Upper lobe of right lung (tissue), 1 donor: Measurements from ENCODE around the gene GINS2. TPM values are rescaled to one million over a fixed set of nuclear protein-coding genes. Genes with fewer than 3 reads are reported as not detected.

Experiments
- ATAC-seq: fragments of 200-7000 bp; cut with Tn5 transposase; one replicate; pipeline ENCODE4 v1.9.1; 2020; ENCODE audit warnings: mild to moderate bottlenecking, moderate library complexity
- DNase-seq: peaks from one replicate; pipeline ENCODE4 v3.0.0-alpha.2; 2020
- H3K27ac ChIP-seq: fragments of 200-600 bp; one replicate; pipeline ENCODE4 v1.8.0; 2022
- H3K27me3 ChIP-seq: fragments of 200-600 bp; one replicate; pipeline ENCODE4 v1.8.0; 2022; ENCODE audit warnings: mild to moderate bottlenecking
- H3K36me3 ChIP-seq: fragments of 200-600 bp; one replicate; pipeline ENCODE4 v1.8.0; 2022
- H3K4me1 ChIP-seq: fragments of 200-600 bp; one replicate; pipeline ENCODE4 v1.8.0; 2022
- H3K4me3 ChIP-seq: fragments of 200-600 bp; one replicate; pipeline ENCODE4 v1.8.0; 2022; ENCODE audit warnings: mild to moderate bottlenecking
- H3K9me3 ChIP-seq: fragments of 200-600 bp; one replicate; pipeline ENCODE4 v1.8.0; 2022
- intact Hi-C: fragments of 100-400 bp; cut with DNase I; formaldehyde crosslinking; loops from one replicate; pipeline ENCODE4 v1.11.0; 2022
- total RNA-seq: library from RNA; stranded (reverse); fragmentation: NEBNext Ultra II Directional; extraction: Animal tissue kit (Norgen Biotek cat#: 25700); gene quantifications from one replicate; pipeline ENCODE4 v1.2.1, GENCODE V29; 2021
- TF ChIP-seq, protein P1 (sequence below): fragments of 200-600 bp; IDR thresholded peaks from one replicate; pipeline ENCODE4 v1.8.0; 2022; ENCODE audit warnings: antibody characterized with exemption
- donor health status: DM: no; HTN: yes; CAD: no; lungs with severe emphysema.

Gene GINS2
- total RNA-seq, 1 donor from 2014 or later: 0.46 TPM

DNA sequence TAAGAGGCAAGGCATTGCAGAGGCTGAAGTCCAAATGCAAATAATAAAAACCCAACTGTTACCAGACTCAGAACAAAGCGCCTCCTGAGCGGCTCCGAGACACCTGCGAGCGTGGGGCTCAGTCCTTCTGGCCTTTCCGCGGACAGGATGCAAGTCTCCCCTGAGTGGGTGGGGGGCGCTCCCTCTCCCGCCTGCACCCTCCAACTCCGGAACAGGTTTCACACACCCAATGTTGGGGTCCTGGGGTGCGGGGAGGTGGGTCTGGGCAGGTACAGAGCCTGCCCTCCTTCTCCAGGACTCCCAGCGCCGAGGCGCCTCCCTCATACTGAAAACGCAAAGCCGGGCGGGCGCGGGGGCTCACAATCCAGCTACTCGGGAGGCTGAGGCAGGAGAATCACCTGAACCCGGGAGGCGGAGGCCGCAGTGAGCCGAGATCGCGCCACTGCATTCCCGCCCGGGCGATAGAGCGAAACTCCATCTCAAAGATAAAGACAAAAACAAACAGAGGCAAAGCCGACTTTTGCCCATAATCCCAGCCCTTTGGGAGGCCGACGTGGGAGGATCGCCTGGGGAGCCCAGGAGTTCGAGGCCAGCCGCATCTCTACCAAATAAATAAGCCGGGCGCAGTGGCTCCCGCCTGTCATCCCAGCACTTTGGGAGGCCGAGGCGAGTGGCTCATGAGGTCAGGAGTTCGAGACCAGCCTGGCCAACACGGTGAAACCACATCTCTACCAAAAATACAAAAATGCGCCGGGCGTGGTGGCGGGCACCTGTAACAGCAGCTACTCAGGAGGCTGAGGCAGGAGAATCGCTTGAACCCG is 893 bp downstream of the GINS2 start:
- DNase-seq: no peak
- TF ChIP-seq, protein P1, sequence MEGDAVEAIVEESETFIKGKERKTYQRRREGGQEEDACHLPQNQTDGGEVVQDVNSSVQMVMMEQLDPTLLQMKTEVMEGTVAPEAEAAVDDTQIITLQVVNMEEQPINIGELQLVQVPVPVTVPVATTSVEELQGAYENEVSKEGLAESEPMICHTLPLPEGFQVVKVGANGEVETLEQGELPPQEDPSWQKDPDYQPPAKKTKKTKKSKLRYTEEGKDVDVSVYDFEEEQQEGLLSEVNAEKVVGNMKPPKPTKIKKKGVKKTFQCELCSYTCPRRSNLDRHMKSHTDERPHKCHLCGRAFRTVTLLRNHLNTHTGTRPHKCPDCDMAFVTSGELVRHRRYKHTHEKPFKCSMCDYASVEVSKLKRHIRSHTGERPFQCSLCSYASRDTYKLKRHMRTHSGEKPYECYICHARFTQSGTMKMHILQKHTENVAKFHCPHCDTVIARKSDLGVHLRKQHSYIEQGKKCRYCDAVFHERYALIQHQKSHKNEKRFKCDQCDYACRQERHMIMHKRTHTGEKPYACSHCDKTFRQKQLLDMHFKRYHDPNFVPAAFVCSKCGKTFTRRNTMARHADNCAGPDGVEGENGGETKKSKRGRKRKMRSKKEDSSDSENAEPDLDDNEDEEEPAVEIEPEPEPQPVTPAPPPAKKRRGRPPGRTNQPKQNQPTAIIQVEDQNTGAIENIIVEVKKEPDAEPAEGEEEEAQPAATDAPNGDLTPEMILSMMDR: no peak
- intact Hi-C loops: no loop called here
- no peak overlapping the region for H3K27ac ChIP-seq
- no peaks in the 10 kb centered on the region for H3K27me3 ChIP-seq
- H3K36me3 ChIP-seq: no peaks in the 10 kb centered on the region
- no peak for ATAC-seq
- no peaks in the 10 kb centered on the region for H3K9me3 ChIP-seq
- peaks cover 11% of the 10 kb centered on the region for H3K4me1 ChIP-seq
- peak overlapping the region; percentile 59 for H3K4me3 ChIP-seq

DNA sequence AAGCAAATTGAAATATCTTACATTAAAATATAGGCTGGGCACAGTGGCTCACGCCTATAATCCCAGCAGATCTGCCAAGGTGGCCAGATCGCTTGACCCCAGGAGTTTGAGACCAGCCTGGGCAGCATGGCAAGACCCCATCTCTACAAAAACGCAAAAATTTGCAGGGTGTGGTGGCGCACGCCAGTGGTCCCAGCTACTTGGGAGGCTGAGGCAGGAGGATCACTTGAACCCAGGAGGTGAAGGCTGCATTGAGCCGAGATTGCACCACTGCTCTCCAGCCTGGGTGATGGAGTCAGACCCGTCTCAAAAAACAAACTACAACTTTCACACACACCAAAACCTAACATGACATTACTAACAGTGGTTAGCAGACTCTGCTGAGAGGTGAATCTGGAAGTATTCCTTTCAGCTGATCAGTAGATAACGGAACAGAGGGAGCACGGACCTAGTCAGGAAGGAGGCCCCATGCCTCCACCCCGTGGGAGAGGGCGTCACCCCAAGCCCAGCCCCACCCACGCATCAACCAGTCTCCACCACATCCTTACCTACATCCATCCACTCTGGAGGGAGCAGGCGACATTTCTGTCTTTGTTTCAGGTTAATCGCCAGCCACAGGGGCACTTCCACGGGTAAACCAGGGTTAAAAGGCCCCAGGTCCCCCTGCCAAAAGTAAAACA is 1.7 kb downstream of the GINS2 start:
- TF ChIP-seq, protein P1: no peak
- no peak for ATAC-seq
- intact Hi-C loops: no loop called here
- Histone ChIP-seq H3K27ac (no peak overlapping the region), H3K4me3 (no peak overlapping the region), H3K4me1 (peaks cover 11% of the 10 kb centered on the region), H3K9me3 (no peaks in the 10 kb centered on the region), H3K36me3 (no peaks in the 10 kb centered on the region), H3K27me3 (no peaks in the 10 kb centered on the region)
- no peak for DNase-seq

DNA sequence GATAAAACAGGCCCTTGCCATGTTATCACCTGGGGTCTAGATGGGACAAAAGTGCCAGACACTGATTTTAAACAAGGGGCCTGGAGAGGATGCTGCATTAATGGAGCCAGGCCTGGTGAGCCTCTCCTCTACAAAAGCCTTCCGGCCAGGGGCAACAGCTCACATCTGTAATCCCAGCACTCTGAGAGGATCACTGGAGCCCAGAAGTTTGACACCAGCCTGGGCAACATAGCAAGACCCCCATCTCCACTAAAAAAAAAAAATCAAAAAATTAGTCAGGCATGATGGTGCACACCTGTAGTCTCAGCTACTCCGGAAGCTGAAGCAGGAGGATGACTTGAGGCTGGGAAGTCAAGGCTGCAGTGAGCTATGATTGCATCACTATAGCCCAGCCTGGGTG is 3.5 kb downstream of the GINS2 start:
- Histone ChIP-seq H3K4me3 (no peak overlapping the region), H3K27ac (no peak overlapping the region), H3K9me3 (no peaks in the 10 kb centered on the region), H3K4me1 (peaks cover 11% of the 10 kb centered on the region), H3K27me3 (no peaks in the 10 kb centered on the region), H3K36me3 (no peaks in the 10 kb centered on the region)
- no peak for ATAC-seq
- intact Hi-C loops: no loop called here
- TF ChIP-seq, protein P1: no peak
- no peak for DNase-seq

DNA sequence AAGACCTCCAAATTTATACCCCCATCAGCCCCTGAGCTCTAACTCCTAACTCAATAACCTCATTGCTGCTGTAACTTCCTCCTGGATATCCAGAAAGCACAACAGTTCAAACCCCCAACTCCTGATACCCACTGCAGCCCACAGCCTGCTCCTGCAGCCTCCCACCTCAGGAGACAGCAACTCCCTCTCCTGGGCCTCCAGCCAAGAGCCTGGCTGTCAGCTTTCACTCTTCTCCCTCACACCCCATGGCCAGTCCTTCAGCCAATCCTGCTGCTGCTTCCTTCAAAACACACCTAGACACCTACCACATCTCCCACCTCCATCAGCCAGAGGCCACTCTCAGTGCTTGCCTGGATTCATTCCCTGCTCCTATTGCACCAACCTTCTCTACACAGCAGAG is 5.4 kb downstream of the GINS2 start:
- Histone ChIP-seq H3K4me3 (no peak overlapping the region), H3K4me1 (peaks cover 4% of the 10 kb centered on the region), H3K27me3 (no peaks in the 10 kb centered on the region), H3K9me3 (no peaks in the 10 kb centered on the region), H3K27ac (no peak overlapping the region), H3K36me3 (no peaks in the 10 kb centered on the region)
- ATAC-seq: no peak
- intact Hi-C loops: no loop called here
- no peak for DNase-seq
- TF ChIP-seq, protein P1: no peak

DNA sequence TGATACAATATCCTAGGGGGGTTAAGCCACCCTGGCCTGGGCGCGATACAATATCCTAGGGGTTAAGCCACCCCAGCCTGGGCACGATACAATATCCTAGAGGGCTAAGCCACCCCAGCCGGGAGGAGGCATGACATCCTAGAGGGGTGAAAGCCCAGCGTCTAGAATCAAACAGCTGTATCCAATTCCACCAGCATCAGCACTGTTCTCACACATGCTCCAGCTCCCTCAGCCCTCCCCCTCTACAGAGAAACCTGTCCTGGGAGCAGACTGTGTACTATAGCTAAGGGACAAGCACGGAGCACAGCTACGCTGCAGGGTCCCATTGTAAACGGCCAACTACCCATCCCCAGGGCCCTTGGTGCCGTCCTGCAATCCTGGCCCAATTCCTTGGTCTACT is 6.2 kb downstream of the GINS2 start:
- intact Hi-C loops: no loop called here
- ATAC-seq (no peak), DNase-seq (no peak)
- Histone ChIP-seq H3K27ac (no peak overlapping the region), H3K4me1 (no peaks in the 10 kb centered on the region), H3K9me3 (no peaks in the 10 kb centered on the region), H3K4me3 (no peak overlapping the region), H3K36me3 (no peaks in the 10 kb centered on the region), H3K27me3 (no peaks in the 10 kb centered on the region)
- TF ChIP-seq, protein P1: no peak
